Fibroblast of lung (primary cell): Measurements from ENCODE around the gene TENM3.

ENCODE experiments used
- EZH2 ChIP-seq: IDR thresholded peaks from 2 replicates; pipeline ENCODE4 v1.5.1; 2012; ENCODE audit warnings: low read length, control low read depth, mild to moderate bottlenecking; ENCODE audit errors: missing control alignments
- TF ChIP-seq, protein P1 (sequence below), 2 donors: IDR thresholded peaks in 1 of 2; conservative IDR thresholded peaks in 1 of 2; 1 replicate in 1 of 2; 2 replicates in 1 of 2; pipeline ENCODE4 v1.5.1; 2011 to 2012; ENCODE audit warnings: low read length in 2 of 2, control low read depth in 1 of 2, inconsistent platforms in 1 of 2, low read depth in 1 of 2, mild to moderate bottlenecking in 1 of 2

DNA sequence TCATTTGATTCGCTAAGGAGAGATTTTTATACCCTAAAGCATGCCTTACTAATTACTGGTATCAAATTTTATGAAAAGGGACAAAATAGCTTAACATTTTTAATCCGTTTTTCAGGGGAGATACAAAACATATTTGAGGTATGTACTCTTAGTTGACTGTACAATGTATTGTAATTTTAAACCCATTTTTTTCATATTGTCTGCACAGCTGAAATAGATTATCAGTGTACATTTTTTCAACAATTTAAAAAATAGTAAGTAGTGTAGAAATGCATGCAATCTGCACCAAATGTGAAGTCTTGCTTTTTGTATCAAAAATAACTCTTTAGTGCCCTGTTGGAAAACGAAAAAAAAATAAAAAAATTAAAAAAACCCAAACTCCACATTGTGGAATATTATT is 82.2 kb downstream of the TENM3 start:
- TF ChIP-seq, protein P1, sequence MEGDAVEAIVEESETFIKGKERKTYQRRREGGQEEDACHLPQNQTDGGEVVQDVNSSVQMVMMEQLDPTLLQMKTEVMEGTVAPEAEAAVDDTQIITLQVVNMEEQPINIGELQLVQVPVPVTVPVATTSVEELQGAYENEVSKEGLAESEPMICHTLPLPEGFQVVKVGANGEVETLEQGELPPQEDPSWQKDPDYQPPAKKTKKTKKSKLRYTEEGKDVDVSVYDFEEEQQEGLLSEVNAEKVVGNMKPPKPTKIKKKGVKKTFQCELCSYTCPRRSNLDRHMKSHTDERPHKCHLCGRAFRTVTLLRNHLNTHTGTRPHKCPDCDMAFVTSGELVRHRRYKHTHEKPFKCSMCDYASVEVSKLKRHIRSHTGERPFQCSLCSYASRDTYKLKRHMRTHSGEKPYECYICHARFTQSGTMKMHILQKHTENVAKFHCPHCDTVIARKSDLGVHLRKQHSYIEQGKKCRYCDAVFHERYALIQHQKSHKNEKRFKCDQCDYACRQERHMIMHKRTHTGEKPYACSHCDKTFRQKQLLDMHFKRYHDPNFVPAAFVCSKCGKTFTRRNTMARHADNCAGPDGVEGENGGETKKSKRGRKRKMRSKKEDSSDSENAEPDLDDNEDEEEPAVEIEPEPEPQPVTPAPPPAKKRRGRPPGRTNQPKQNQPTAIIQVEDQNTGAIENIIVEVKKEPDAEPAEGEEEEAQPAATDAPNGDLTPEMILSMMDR (conservative IDR thresholded peaks at IDR 0.05 in 1 of 2, IDR thresholded peaks at IDR 0.05 in 1 of 2; ENCODE audit: low read depth in 1 of 2, low read length in 2 of 2), result no peak
- no peak for TF ChIP-seq EZH2
